HG03571 (cell line): ENCODE measurements around the gene APOA5.
"Not testable (repeated sequence)": the region's sequence is repeated elsewhere in the genome, so short reads cannot be mapped to it uniquely, and the experiment has no call there.

Experiments
- ATAC-seq: cut with Tn5 transposase; IDR thresholded peaks from one replicate; pipeline ENCODE4 v1.9.1; 2021; ENCODE audit not compliant: unreplicated experiment

The APOA5 gene, protein sequence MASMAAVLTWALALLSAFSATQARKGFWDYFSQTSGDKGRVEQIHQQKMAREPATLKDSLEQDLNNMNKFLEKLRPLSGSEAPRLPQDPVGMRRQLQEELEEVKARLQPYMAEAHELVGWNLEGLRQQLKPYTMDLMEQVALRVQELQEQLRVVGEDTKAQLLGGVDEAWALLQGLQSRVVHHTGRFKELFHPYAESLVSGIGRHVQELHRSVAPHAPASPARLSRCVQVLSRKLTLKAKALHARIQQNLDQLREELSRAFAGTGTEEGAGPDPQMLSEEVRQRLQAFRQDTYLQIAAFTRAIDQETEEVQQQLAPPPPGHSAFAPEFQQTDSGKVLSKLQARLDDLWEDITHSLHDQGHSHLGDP

DNA sequence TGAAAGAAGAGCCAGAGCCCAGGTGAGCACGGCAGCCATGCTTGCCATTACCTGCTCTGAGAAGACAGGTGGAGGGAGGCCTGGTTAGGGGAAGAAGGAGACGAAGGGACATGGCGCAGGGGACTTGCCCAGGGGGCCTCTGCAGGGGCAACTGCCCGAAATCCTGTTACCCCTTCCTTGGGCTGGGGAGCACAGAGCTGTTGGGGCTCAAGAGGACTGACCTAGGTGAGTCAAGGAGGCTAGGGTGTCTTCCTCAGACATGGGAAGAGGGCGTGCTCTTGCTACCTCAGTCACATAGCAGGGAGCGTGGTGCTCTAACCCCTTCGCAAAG is at the start of gene APOA5:
APOA5 (minus strand) TSS at position 67 of the 331 bp plus-strand sequence; CDS start at position 48, 19 bp downstream.
- ATAC-seq = no peak

DNA sequence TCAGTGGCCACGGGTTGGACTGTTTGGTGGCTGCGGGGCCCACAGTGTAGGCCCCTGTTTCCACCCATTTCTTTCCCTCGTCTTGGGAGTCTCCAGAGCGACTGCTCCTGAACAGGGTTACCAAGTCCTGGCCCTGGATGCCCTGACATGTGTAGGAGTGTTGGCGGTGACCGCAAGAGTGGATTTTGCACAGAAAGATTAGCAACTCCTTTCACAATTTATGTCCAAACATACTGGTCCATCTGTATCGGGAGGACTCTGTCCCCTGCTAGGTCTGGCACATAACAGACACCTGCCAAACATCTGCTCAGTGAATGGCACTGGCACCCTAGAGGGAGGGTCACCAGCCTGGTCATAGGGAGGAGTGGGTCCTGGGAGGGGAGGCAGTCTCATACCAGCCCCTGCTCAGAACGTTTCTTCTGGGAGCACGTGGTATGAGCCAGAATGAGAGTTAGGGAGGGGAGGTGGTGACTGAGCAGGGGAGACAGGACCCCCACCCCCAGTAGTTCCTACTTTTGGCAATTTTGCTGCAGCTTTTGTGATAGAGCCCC is 49.1 kb upstream of the APOA5 start:
- no peak for ATAC-seq

DNA sequence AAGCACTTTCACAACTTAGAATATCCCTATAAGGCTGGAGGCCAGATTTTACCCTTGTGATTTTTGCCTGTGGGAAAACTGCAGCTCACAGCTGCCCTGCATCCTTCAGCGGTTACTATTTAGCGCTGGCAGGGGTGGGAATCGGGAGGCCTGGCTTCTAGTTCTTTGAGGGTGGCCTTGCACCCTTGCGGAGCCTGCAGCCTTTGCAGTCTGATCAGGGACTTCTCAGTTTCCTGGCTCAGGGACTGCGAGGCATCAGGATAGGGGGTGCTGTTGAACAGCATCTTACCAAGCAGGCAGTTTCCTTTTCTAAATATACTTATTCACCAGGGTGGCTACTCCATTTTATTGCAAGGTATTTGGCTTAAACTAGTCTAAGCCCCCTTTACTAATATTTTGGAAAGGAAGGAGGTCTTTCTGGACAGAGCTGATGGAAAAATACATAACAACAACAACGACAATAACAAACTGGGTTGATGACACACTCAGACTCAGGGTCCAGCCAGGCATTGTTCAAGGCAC is 48.6 kb upstream of the APOA5 start:
- ATAC-seq = no peak

DNA sequence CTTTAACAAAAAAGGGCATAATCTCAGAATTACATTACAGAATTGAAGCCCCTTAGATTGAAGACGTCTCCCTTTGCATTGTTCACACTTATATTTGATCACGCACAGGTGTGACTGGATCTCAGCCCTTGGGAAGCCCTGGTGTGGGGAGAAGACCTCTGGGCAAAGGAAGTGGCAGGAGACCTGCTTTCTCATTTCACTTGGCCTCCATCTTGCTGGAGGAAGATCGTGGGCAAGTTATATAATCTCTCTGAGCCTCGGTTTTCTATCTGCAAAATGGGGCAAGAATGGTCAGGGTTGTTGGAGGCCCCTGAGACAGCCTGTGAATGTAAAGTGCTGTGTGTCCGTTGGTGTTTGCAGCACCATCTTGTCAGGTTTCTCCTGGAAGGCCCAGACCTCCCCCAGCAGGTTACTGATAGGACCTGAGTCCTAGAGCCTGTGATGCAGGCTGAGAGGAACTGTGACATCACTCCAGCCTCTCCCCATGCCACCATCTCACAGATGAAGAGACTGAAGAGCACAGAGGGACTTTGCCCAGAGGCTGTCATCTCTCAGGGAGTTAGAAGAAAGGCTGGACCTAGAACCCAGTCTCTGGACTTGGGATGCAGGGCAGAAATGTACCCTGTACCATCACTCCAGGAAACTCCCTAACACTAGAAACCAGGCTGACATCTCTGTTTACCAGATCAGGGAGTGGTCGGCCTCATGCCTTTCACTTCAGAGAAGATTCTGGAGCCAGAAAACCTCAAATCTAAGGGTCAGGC is 46.8 kb upstream of the APOA5 start:
- no peak for ATAC-seq

DNA sequence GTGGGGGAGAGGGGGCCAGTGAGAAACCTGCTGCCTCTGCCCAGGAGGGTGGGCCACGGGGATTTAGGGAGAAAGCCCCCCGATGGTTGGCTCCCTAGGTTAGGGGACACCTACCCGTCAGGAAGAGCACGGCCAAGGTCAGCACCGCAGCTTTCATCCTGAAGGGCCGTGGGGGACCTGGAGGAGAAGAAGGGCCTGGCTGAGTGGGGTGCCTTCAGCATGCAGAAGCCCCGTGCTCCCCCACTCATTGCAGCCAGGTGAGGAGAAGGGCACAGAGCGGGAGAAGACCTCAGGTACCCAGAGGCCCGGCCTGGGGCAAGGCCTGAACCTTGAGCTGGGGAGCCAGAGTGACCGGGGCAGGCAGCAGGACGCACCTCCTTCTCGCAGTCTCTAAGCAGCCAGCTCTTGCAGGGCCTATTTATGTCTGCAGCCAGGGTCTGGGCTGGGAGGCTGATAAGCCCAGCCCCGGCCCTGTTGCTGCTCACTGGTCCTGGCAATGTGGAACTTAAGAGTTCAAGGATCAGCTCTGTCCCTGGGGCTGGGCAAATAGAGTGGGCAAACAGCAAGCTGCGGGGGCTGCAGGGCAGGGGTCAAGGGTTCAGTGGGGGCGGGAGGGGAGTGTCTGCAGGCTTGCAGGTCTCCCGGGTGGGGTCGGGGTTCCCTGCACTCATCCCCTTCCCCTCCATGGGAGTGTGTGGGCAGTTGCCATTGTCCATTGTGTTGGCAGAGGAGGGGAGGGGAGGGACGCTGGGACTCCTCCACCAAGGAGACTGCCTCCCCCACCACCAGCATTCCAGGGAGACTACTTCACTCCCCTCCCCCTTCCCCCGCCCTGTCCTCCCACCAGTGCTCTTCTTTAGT is 45.8 kb upstream of the APOA5 start, which contains the start of gene APOA1:
APOA1 (minus strand) TSS at position 392 of the 861 bp plus-strand sequence; CDS start at position 157, 235 bp downstream.
- no peak for ATAC-seq

DNA sequence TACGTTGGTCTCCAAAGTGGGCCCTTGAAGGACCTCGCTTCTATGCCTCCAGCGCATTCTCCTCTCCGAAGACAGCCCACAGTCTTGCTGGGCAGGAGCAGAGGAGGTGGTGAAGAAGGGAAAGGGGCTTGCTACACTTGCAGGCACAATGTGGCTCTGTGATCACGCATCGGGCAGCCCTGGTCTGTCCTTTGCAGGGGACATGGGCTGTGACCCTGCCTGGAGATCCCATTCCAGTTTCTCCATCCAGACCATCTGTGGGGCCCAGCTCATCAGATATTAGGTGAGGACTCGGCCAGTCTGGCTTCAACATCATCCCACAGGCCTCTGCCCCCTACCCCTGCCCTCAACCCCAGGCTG is 44.9 kb upstream of the APOA5 start:
- no peak for ATAC-seq

DNA sequence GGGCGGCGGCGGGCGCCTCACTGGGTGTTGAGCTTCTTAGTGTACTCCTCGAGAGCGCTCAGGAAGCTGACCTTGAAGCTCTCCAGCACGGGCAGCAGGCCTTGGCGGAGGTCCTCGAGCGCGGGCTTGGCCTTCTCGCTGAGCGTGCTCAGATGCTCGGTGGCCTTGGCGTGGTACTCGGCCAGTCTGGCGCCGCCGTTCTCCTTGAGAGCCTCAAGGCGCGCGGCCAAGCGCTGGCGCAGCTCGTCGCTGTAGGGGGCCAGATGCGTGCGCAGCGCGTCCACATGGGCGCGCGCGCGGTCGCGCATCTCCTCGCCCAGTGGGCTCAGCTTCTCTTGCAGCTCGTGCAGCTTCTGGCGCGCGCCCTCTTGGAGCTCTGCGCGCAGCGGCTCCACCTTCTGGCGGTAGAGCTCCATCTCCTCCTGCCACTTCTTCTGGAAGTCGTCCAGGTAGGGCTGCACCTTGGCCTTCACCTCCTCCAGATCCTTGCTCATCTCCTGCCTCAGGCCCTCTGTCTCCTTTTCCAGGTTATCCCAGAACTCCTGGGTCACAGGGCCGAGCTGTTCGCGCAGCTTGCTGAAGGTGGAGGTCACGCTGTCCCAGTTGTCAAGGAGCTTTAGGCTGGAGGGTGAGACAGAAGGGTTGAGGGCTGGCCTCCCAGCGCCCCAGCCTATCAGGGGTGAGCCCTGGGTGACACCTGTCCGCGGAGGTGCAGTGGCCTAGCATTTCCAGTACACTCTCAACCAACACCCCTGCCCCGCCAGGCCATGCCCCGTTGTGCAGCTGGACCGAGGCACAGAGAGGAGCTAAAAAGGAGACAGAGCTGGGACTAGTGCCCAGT is 44.3 kb upstream of the APOA5 start:
- peak; percentile 82 for ATAC-seq

DNA sequence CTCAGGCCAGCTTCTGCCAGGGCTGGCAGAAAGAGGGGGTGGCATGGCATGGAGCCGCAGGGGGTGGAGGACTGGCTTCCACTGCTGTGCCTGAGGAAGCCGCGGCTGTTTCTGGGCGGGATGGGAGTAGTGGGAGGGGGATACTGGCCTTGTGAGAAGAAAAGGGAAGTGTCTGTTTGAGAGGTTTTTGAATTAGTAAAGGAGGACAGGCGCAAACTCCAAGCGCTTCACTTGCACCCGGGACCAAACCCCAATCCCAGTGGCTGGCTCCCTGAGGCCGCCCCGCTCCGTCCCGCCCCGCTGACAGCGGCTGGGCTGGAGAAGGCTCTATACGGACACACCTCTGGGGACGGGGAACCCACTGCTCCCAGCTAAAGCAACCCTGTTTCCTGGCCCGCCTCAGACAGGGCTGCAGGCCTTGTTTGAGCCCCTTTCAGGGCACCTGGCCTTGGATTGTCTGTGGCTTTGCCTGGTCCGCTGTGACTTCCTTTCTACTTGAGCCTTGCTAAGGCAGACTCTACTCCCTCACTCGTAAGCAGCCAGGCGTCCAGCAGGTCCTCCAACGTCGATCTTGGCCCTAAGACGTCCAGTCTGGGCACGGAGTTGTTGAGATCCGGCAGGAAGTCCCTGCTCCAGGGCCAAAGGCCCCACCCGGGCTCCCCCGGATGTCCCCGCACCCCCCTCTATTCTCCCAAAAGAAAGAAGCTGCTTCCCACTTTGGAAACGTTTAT is 43.5 kb upstream of the APOA5 start:
- ATAC-seq = peak; percentile 7

DNA sequence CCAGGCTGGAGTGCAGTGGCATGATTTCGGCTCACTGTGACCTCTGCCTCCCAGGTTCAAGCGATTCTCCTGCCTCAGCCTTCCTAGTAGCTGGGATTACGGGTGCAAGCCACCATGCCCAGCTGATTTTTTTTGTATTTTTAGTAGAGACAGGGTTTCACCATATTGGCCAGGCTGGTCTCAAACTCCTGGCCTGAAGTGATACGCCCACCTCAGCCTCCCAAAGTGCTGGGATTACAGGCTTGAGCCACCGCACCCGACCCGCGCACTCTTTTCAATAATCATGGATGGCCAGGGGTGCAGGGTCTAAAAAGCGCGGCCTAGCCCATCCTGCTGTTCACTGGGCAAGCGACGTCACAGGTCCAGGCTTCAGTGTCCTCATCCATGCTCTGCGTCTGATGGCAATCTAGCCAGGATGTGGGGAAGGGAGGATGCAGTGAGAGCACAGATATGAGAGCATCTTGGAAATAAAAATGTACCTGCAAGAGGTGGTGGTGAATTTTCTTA is 42.9 kb upstream of the APOA5 start:
- ATAC-seq = not testable (repeated sequence)

DNA sequence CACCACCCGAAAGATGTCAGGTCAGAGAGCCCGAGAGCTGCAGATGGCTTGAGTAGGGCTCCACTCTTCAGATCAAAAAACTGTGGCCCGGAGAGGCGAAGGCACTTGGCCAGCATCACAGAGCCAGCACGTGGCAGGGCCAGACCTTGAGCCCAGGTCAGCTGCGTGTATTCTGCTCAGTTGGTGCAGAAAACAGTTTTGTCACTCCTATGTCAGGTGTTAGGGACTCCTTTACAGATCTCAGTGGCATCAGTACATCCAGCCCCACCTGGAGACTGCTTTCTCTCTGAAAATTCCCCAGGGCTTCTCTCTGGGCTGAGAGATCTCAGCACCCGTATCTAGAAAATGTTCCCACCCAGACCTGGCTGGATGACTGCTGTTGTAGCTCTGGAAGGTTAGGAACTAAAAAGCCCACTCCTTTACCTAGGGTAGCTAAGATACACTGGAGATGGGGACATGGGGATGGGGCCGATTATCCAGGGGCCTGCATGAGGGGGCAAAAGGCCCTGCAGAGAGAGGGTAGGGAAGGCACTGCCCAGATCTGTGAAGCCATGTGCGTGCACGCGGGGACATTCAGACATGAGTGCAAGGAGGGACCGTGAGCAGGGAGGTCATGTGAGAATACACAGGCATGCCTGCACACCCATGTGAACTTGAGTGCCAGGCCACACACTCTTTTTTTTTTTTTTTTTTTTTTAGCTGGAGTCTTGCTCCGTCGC is 42.3 kb upstream of the APOA5 start:
- ATAC-seq = no peak

DNA sequence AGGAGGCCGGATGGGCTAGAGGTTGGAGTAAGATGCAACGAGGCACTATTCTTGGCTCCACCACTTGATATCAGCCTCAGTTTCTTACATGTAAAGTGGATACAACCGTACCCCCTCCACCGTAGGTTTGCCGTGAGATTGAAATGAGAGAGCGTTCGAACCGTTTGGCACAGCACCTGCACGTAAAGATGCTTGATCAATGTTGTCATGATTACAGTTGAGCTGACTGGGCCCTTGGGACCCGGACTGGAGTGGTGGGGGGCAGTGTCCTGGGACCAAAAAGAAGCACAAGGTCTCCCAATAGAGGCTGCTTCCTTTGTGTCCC is 41.8 kb upstream of the APOA5 start:
- ATAC-seq = no peak

DNA sequence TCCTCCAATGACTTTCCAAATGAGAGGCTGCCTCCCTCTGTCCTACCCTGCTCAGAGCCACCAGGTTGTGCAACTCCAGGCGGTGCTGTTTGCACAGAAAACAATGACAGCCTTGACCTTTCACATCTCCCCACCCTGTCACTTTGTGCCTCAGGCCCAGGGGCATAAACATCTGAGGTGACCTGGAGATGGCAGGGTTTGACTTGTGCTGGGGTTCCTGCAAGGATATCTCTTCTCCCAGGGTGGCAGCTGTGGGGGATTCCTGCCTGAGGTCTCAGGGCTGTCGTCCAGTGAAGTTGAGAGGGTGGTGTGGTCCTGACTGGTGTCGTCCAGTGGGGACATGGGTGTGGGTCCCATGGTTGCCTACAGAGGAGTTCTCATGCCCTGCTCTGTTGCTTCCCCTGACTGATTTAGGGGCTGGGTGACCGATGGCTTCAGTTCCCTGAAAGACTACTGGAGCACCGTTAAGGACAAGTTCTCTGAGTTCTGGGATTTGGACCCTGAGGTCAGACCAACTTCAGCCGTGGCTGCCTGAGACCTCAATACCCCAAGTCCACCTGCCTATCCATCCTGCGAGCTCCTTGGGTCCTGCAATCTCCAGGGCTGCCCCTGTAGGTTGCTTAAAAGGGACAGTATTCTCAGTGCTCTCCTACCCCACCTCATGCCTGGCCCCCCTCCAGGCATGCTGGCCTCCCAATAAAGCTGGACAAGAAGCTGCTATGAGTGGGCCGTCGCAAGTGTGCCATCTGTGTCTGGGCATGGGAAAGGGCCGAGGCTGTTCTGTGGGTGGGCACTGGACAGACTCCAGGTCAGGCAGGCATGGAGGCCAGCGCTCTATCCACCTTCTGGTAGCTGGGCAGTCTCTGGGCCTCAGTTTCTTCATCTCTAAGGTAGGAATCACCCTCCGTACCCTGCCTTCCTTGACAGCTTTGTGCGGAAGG is 40.9 kb upstream of the APOA5 start:
- no peak for ATAC-seq

DNA sequence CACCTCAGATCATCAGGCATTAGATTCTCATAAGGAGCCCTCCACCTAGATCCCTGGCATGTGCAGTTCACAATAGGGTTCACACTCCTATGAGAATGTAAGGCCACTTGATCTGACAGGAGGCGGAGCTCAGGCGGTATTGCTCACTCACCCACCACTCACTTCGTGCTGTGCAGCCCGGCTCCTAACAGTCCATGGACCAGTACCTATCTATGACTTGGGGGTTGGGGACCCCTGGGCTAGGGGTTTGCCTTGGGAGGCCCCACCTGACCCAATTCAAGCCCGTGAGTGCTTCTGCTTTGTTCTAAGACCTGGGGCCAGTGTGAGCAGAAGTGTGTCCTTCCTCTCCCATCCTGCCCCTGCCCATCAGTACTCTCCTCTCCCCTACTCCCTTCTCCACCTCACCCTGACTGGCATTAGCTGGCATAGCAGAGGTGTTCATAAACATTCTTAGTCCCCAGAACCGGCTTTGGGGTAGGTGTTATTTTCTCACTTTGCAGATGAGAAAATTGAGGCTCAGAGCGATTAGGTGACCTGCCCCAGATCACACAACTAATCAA is 40.2 kb upstream of the APOA5 start:
- ATAC-seq = no peak

DNA sequence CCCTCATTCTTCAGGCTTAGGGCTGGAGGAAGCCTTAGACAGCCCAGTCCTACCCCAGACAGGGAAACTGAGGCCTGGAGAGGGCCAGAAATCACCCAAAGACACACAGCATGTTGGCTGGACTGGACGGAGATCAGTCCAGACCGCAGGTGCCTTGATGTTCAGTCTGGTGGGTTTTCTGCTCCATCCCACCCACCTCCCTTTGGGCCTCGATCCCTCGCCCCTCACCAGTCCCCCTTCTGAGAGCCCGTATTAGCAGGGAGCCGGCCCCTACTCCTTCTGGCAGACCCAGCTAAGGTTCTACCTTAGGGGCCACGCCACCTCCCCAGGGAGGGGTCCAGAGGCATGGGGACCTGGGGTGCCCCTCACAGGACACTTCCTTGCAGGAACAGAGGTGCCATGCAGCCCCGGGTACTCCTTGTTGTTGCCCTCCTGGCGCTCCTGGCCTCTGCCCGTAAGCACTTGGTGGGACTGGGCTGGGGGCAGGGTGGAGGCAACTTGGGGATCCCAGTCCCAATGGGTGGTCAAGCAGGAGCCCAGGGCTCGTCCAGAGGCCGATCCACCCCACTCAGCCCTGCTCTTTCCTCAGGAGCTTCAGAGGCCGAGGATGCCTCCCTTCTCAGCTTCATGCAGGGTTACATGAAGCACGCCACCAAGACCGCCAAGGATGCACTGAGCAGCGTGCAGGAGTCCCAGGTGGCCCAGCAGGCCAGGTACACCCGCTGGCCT is 38.7 kb upstream of the APOA5 start:
- ATAC-seq = no peak

DNA sequence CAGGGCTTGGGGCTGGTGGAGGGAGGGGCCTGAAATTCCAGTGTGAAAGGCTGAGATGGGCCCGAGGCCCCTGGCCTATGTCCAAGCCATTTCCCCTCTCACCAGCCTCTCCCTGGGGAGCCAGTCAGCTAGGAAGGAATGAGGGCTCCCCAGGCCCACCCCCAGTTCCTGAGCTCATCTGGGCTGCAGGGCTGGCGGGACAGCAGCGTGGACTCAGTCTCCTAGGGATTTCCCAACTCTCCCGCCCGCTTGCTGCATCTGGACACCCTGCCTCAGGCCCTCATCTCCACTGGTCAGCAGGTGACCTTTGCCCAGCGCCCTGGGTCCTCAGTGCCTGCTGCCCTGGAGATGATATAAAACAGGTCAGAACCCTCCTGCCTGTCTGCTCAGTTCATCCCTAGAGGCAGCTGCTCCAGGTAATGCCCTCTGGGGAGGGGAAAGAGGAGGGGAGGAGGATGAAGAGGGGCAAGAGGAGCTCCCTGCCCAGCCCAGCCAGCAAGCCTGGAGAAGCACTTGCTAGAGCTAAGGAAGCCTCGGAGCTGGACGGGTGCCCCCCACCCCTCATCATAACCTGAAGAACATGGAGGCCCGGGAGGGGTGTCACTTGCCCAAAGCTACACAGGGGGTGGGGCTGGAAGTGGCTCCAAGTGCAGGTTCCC is 38.0 kb upstream of the APOA5 start, which contains the start of gene APOC3:
APOC3 (plus strand) TSS at position 383 of the 659 bp plus-strand sequence. CDS start 676 bp downstream, outside the sequence.
- no peak for ATAC-seq
